Germinal center (tissue), 1 donor: ENCODE results near the gene FH.

Source experiments
- DNase-seq: peaks from one replicate; pipeline ENCODE4 v3.0.0; 2012; ENCODE audit warnings: mixed read lengths, low spot score

FH gene

GRCh38 chr1:241457421-241457820 is 62.1 kb downstream of the FH start:
- no peak for DNase-seq

GRCh38 chr1:241456743-241457142 is 62.8 kb downstream of the FH start:
- DNase-seq = no peak

GRCh38 chr1:241453732-241454131 is 65.8 kb downstream of the FH start:
- no peak for DNase-seq

GRCh38 chr1:241451956-241452355 is 67.6 kb downstream of the FH start:
- DNase-seq = no peak
